HG03571 (cell line): Measurements from ENCODE around the gene RAD51B.
"Not testable (repeated sequence)": the region's sequence is repeated elsewhere in the genome, so short reads cannot be mapped to it uniquely, and the experiment has no call there.

Source experiments
- ATAC-seq: cut with Tn5 transposase; IDR thresholded peaks from one replicate; pipeline ENCODE4 v1.9.1; 2021; ENCODE audit not compliant: unreplicated experiment

Gene RAD51B

DNA sequence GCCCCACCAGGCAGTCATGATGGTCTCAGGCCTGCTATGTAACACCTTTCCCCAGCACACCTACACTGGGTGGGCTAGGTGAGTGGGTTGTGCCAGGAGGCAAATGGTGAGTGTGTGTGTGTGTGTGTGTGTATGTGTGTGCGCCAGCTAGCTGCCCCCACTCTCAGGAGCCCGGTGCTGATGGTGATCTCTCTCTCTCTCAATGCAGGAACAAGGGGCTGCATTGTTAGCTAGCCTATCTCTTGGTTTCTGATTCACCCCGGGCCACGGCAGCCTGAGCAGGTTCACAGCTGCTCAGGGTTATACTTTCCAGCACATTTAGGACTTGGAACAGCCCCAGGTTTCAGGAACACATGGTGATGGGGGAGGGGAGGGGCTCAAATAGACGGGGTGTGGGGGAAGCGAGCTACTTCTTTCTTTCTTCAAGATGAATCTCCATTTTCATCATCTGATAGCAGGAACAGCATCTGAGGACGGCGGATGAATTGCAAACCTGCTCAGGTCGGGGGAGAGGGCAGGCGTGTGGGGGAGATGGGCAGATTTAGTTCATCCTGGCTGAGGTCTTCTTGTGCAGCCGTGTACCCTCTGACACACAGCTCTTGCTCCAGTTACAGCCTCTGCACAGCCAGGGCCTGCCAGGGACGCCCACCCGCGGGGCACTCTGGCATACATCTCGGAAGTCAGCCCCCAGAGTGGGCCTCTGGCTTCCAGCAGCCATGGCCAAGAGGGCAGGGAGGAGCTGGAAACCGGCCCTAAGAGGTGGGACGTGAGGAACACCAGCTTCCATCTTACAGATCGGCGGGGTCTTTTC, 835.6 kb downstream of the RAD51B start:
- ATAC-seq, result no peak

DNA sequence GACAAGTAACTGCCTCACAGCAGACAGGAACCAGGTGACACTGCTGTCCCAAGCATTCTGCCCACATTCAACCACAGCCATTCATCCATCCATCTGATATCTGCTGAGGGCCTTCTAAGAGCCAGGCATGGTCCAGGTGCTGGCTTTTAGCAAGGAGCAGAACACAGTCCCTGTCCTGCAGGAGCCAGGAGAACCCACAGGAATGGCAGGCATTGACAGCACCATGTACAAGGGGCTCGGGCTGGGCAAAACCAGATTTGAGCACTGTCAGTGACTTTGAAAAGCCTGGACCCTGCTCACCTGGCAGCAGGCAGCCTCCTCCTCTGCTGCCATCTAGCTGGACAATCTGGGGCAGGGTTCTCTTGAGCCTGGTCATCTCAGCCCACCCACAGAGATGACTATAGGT, 836.3 kb downstream of the RAD51B start:
- no peak for ATAC-seq

GRCh38 chr14:68656452-68656851, 836.9 kb downstream of the RAD51B start:
- ATAC-seq, result no peak

- ATAC-seq, result no peak
Measured at GRCh38 chr14:68657300-68658028, 837.9 kb downstream of the RAD51B start.

GRCh38 chr14:68658029-68658509, 838.5 kb downstream of the RAD51B start:
- ATAC-seq, result no peak

DNA sequence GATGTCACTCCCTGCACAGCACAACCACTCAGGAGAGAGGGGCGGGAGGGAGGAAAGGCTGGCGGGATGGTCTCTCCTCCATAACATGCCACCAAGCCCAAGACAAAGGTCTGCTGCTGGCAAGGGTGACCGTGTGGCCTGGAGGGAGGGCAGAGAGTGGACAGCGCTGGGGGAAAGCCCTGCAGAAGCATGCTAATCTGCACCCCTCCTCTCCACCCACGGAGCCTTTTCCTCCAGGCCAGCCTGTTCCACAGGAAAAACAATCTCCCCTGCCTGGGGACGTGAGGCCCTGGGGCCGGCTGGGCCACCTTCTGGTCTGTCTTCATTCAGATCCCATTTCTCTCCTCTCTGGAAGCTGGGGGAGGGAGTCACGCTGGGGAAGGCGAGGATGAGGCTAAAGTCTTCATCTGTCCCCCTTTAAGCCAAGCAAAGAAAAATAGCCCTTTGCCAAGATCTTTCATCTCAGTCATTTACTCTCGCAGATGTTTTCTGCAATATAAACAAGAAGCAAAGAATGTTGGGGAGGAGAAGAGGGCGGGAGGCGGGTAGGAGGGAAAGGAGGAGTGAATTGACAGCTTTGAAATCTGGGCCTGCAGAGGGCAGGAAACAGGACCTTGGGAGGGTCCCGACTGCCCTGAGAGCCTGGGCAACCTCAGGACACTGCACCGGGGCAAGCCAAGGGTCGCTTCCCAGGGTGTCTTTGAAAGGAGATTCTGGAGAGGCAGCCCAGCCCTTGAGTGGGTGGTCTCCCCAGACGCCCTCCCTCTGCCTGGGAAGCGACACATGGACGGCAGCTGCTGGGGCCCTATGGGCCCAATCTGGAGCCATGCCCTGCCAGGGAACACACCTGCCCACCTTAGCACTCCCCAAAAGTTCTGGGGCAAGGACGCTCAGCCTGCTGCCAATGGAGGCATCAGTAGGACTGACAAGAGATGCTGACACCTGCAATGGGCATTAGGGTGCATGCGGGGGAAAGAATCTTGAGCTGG, 839.7 kb downstream of the RAD51B start:
- ATAC-seq, result no peak

DNA sequence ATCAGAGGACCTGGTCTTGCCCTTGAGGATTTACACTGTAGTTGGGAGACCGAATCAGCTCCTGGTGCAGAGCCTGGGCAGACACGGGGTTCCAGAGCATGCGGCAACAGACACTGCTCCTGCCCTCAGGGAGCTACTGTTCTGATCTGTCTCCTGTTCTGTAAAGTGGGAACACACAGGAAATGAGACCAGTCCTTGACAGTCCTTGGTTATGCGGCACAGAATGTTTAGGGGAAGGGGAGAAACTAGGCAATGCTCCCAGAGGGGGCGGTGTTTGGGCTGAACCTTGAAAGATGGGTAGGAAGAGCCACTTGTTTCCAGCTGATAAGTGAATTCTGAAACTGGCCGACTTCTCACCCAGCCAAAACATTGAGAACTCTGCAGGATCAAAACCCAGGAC, 840.9 kb downstream of the RAD51B start:
- ATAC-seq, result no peak

DNA sequence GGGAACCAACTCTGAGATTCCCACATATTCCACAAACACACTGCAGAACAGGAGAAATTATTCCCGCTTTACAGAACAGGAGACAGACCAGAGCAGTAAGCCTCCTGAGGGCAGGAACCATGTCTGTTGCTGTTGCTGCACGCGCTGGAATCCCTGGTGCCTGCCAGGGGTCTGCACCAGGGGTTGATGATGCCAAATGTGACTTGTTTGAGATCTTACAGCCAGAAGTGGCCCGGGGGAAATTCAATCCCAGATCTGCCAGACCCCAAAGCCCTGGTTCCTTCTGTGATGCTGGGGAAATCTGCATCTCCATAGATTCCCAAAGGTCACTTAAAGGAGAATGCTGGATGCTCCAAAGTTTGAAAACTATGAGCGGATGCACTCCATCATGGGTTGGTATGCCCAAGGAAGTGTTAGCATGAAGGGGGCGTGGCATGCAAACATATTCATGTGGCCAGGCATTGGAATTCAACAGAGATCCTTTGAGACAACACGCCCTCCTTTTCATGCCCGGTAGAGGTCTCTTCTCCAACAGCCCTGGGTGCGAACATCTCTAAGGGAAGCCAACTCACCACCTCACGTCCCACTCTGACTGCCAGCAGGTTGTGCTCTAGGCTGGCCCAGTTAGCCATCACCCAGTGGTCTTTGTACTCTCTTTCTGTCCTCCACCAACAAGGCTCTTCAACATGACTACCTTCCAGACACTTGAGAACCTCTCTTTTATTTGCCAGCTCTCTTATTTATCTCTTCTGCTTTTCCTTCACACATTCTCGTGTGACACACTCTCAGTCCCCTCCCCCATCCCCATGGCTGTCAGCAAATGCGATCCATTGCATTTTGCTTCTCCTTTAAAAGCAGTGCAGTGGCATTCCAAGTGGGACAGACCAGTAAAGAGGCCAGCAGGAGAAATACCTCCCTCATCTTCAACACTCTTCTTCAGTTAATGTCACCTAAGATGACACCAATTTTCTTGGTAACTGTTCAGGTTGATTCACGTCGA, 841.9 kb downstream of the RAD51B start:
- no peak for ATAC-seq

DNA sequence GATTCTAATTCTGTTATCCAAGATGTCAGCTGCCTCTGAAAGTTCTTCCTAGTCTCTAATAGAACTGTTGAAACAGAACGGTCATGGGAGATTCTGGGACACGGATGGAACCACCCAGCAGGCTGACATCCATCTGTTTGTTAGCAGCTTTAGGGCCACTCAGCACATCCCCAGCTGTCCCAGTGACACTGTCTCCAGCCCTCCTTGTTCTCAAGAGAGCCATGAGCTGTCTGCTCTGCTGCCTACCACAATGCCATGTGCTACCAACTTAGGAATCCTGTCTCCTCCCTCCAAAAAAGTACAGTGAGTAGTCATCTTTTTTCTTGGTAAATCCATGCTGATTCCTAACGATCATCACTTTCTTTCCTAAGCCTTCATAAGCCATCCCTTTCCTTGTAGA, 842.8 kb downstream of the RAD51B start:
- ATAC-seq, result no peak

DNA sequence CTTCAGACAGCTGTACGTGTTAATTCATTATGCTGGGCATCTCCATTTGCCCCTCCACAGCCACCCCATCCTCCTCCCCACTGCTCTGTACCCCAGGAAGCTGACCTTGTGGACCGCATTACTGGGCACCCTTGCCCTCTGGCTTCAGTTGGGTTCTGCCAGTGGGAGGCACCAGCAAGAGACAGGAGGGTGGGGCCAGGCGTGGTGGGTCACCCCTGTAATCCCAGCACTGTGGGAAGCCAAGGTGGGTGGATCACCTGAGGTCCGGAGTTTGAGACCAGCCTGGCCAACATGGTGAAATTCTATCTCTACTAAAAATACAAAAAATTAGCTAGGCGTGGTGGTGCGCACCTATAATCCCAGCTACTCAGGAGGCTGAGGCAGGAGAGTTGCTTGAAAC, 843.2 kb downstream of the RAD51B start:
- ATAC-seq, result not testable (repeated sequence)

- ATAC-seq, result peak; percentile 57
Measured at GRCh38 chr14:68663385-68664076, 844.0 kb downstream of the RAD51B start.

DNA sequence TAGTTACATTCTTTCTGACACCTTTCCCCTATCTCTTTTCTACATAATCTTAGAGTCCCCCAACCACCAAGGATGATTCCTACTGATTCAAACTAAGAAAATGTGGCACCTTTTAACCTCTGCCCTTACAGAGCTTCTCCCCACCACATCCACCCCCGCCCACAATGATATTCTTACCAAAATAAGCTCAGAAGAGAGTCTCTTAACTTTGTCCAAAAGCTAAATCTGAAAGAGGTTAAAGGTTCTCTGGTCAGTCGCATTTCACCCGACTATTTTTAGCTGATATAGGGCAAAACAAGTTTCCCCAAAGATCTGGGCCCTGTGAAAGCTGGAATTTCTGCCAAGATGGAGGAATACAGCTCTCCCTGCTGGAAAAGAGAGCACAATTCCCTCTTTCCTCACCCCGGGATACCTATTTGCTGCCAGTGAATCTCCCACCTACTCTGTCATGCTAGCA, 844.7 kb downstream of the RAD51B start:
- ATAC-seq, result no peak

- ATAC-seq, result no peak
Measured at GRCh38 chr14:68665131-68665530, 845.6 kb downstream of the RAD51B start.

DNA sequence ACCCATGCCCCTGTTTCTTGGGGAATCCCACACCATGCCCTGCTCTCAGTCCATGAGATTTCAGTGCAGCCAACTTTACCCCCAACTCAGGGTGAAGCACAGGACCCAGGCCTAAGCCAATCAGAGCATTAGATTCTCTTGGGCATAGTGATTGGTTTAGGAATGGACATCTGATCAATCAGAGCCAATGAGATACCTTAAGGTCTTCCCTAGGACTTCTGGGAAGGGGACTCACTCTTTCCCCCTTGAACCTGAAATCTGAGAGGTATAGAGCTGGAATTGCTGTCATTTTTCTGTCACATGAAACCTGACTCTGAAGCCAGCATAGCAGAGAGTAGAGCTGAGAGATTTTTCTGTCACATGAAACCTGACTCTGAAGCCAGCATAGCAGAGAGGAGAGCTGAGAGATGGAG, 846.2 kb downstream of the RAD51B start:
- ATAC-seq, result no peak

- no peak for ATAC-seq
Measured at GRCh38 chr14:68666236-68666635, 846.7 kb downstream of the RAD51B start.

GRCh38 chr14:68666899-68667298, 847.3 kb downstream of the RAD51B start:
- ATAC-seq, result no peak

DNA sequence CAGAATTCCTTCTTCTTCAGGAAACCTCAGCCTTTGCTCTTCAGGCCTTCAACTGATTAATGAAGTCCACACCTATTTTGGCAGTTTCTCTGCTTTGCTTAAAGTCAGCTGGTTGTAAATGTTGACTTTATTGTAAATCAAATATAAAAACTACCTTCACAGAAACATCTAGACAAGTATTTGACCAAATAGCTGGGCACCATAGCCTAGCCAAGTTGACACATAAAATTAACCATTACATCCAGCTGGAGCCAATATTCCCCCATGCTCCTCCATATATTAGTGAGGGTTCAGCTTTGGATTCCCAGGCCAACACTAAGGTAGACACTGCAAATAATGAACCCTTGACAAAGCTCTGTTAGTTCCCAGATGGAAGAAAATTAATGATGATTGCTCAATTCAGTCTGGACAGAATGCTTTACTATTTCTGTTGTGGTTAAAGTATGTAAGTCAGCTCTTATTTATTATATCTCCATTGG, 847.8 kb downstream of the RAD51B start:
- no peak for ATAC-seq

- ATAC-seq, result no peak
Measured at GRCh38 chr14:68668028-68668427, 848.4 kb downstream of the RAD51B start.

DNA sequence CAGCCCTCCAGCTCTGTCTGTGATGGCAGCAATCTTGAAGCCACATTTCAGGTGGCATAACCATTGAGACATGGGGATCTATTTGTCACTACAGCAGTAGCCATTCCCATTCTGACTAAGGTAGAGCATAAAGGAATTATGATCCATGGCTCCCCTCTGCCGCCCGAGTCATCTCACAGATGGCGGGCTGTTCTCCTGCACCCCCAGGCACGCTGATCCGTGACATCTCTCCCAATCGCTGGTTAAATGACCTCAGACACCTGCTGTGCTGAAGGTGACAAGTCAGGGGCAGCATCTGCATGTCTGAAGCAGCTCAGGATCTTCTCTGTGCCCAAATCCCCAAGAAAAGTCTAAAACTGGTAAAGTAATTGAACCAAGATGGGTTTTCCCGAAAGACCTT, 849.0 kb downstream of the RAD51B start:
- no peak for ATAC-seq
